ENCODE results near the gene TTC33. TPM values are rescaled to one million over a fixed set of nuclear protein-coding genes. Genes with fewer than 3 reads are reported as not detected.

Gene TTC33
- total RNA-seq, 2 donors from 2014 or later, result 13.5 to 19.3 TPM

DNA sequence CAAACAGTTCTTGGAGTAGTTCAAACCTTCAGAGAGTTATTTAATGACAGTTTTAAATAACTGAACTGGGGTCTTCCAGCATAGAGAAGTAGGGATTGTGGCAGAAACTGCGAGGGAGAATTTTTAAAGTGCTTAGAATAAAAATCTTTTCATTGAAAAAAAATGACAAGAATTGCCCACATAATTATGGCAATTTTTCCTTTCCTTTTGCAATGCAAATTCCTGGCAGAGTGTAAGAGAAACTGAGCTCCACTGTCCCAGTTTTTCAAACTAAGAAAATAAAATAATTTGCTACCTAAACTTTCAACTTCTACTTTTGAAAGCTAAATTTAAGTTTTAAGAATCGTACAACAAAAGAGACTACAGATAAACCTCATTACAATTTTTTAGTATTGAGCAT, 78.3 kb downstream of the TTC33 start:
- no peaks in the 10 kb centered on the region for H3K4me1 ChIP-seq (ENCODE audit: control insufficient read depth, insufficient read depth, low read length)
- H3K27ac ChIP-seq (ENCODE audit: low read depth, low read length), result no peak overlapping the region
- no peak overlapping the region for H3K4me3 ChIP-seq (ENCODE audit: low read length)
- DNase-seq, result no peak
- Mint-ChIP-seq H3K9me3 (no peaks in the 10 kb centered on the region), H3K4me3 (no peak overlapping the region), H3K36me3 (ENCODE audit: low read depth) (no peaks in the 10 kb centered on the region), H3K27me3 (ENCODE audit: insufficient read depth) (peaks cover 45% of the 10 kb centered on the region), H3K27ac (no peak overlapping the region), H3K4me1 (peaks cover 22% of the 10 kb centered on the region)
- H3K27me3 ChIP-seq (ENCODE audit: control insufficient read depth, insufficient read depth, low read length, poor library complexity, severe bottlenecking), result peaks cover 37% of the 10 kb centered on the region
- no peaks in the 10 kb centered on the region for H3K36me3 ChIP-seq (ENCODE audit: control insufficient read depth, insufficient read depth, low read length)
- H3K9me3 ChIP-seq (ENCODE audit: control insufficient read depth, low read length), result no peaks in the 10 kb centered on the region
- TF ChIP-seq, protein P1, sequence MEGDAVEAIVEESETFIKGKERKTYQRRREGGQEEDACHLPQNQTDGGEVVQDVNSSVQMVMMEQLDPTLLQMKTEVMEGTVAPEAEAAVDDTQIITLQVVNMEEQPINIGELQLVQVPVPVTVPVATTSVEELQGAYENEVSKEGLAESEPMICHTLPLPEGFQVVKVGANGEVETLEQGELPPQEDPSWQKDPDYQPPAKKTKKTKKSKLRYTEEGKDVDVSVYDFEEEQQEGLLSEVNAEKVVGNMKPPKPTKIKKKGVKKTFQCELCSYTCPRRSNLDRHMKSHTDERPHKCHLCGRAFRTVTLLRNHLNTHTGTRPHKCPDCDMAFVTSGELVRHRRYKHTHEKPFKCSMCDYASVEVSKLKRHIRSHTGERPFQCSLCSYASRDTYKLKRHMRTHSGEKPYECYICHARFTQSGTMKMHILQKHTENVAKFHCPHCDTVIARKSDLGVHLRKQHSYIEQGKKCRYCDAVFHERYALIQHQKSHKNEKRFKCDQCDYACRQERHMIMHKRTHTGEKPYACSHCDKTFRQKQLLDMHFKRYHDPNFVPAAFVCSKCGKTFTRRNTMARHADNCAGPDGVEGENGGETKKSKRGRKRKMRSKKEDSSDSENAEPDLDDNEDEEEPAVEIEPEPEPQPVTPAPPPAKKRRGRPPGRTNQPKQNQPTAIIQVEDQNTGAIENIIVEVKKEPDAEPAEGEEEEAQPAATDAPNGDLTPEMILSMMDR (conservative IDR thresholded peaks at IDR 0.05), result no peak
- no peak overlapping the region for H3K9ac ChIP-seq (ENCODE audit: extremely low read depth, low read length, poor library complexity, severe bottlenecking)
- 62% methylated on average over 2 of the region's 2 CpGs; no CpG with 5 or more reads in 1 of the 2 experiments for WGBS, 2 experiments (ENCODE audit: insufficient coverage in 1 of 2, insufficient read length in 1 of 2)

- WGBS, 2 experiments (ENCODE audit: insufficient coverage in 1 of 2, insufficient read length in 1 of 2), result 22 to 65% methylated on average over 1 to 3 of the region's 3 CpGs
- TF ChIP-seq, protein P1 (conservative IDR thresholded peaks at IDR 0.05), result no peak
- Mint-ChIP-seq H3K9me3 (no peaks in the 10 kb centered on the region), H3K4me1 (peaks cover 21% of the 10 kb centered on the region), H3K27ac (no peak overlapping the region), H3K27me3 (ENCODE audit: insufficient read depth) (peaks cover 38% of the 10 kb centered on the region), H3K4me3 (no peak overlapping the region), H3K36me3 (ENCODE audit: low read depth) (no peaks in the 10 kb centered on the region)
- DNase-seq, result peak; percentile 74
- Histone ChIP-seq H3K4me3 (ENCODE audit: low read length) (no peak overlapping the region), H3K9ac (ENCODE audit: extremely low read depth, low read length, poor library complexity, severe bottlenecking) (no peak overlapping the region), H3K27me3 (ENCODE audit: control insufficient read depth, insufficient read depth, low read length, poor library complexity, severe bottlenecking) (peaks cover 30% of the 10 kb centered on the region), H3K27ac (ENCODE audit: low read depth, low read length) (no peak overlapping the region), H3K36me3 (ENCODE audit: control insufficient read depth, insufficient read depth, low read length) (no peaks in the 10 kb centered on the region), H3K4me1 (ENCODE audit: control insufficient read depth, insufficient read depth, low read length) (no peaks in the 10 kb centered on the region), H3K9me3 (ENCODE audit: control insufficient read depth, low read length) (no peaks in the 10 kb centered on the region)
Measured at GRCh38 chr5:40676613-40677343, 79.0 kb downstream of the TTC33 start.

GRCh38 chr5:40675396-40676133, 80.2 kb downstream of the TTC33 start:
- no peaks in the 10 kb centered on the region for H3K36me3 Mint-ChIP-seq (ENCODE audit: low read depth)
- TF ChIP-seq, protein P1 (conservative IDR thresholded peaks at IDR 0.05), result no peak
- no peak for DNase-seq
- H3K4me1 ChIP-seq (ENCODE audit: control insufficient read depth, insufficient read depth, low read length), result no peaks in the 10 kb centered on the region
- no peaks in the 10 kb centered on the region for H3K9me3 ChIP-seq (ENCODE audit: control insufficient read depth, low read length)
- H3K4me3 ChIP-seq (ENCODE audit: low read length), result no peak overlapping the region
- no peak overlapping the region for H3K27ac ChIP-seq (ENCODE audit: low read depth, low read length)
- H3K27me3 Mint-ChIP-seq (ENCODE audit: insufficient read depth), result peaks cover 26% of the 10 kb centered on the region
- WGBS, 2 experiments (ENCODE audit: insufficient coverage in 1 of 2, insufficient read length in 1 of 2), result 89 to 98% methylated on average over 7 of the region's 7 CpGs
- peaks cover 18% of the 10 kb centered on the region for H3K27me3 ChIP-seq (ENCODE audit: control insufficient read depth, insufficient read depth, low read length, poor library complexity, severe bottlenecking)
- no peaks in the 10 kb centered on the region for H3K36me3 ChIP-seq (ENCODE audit: control insufficient read depth, insufficient read depth, low read length)
- no peak overlapping the region for H3K4me3 Mint-ChIP-seq
- H3K9me3 Mint-ChIP-seq, result no peaks in the 10 kb centered on the region
- no peak overlapping the region for H3K27ac Mint-ChIP-seq
- no peak overlapping the region for H3K9ac ChIP-seq (ENCODE audit: extremely low read depth, low read length, poor library complexity, severe bottlenecking)
- H3K4me1 Mint-ChIP-seq, result peaks cover 12% of the 10 kb centered on the region

All from endodermal cell (in vitro differentiated cells).